GM21390 (cell line): ENCODE data around the gene TFF1.

ENCODE experiments used
- ATAC-seq: cut with Tn5 transposase; IDR thresholded peaks from one replicate; pipeline ENCODE4 v1.9.1; 2021; ENCODE audit not compliant: unreplicated experiment

Gene TFF1

DNA sequence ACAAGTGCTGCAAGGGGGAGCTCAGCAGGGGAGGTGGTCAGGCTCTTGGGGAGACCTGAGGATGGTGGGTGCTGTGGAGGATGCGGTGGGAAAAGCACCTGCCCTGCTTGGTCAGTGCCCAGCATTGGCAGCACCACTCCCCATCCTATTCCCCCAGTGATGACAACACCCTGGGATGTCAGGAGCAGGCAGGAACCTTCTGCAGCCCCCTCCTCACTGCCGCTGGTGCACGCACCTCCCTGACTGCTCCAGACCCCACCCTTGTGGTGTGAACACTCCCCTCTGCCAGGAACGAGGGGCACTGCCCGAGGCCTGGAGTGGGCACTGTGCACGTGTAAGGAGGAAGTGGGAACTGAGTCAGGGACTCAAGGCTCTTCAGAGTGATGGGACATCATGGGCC lies 17.0 kb upstream of the TFF1 start:
- no peak for ATAC-seq

DNA sequence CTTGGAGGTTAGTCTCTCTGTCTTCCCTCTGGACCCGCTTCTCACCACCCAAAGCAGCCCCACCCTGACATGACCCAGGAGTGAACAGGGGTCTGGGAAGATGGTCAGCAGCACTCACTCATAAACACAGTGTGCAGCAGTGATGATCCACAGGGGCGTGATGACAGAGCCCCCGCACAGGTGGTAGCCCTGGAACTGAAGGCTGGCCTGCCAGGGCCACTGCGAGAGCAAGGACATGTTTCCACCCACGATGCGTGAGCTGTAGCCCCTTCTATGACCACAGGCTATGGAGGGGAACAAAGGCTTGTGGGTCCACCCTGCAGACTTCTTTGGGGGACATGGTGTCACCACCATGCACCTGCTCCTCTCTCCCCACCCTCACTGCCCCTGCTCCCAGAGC lies 16.6 kb upstream of the TFF1 start:
- ATAC-seq: no peak

DNA sequence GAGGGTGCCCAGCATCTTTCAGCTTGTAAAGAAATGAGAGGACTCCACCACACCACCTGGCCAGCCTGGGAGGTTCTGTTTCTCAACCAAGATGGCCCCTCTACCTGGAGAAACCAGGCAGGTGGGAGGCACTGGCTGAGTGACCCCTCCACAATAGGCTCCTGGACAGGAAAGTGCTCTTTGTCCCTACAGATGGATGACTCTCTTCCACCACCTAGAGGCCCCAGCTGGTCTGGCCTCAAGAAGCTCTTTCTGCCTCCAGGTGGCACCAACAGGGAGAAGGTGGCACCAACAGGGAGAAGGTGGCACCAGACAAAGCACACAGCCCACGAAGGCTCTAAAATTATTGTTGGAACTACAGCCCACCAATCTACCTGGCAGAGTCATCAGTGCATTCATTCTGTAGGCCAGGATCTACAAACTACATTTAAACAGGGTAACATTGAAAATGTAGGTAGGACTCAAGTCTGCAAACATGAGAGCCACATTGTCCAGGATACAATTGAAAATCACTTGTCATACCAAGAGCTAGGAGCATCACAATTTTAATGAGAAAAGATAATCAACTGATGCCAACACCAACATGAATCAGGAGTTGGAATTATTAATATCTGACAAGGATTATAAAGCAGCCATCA lies 15.1 kb upstream of the TFF1 start:
- ATAC-seq: no peak

DNA sequence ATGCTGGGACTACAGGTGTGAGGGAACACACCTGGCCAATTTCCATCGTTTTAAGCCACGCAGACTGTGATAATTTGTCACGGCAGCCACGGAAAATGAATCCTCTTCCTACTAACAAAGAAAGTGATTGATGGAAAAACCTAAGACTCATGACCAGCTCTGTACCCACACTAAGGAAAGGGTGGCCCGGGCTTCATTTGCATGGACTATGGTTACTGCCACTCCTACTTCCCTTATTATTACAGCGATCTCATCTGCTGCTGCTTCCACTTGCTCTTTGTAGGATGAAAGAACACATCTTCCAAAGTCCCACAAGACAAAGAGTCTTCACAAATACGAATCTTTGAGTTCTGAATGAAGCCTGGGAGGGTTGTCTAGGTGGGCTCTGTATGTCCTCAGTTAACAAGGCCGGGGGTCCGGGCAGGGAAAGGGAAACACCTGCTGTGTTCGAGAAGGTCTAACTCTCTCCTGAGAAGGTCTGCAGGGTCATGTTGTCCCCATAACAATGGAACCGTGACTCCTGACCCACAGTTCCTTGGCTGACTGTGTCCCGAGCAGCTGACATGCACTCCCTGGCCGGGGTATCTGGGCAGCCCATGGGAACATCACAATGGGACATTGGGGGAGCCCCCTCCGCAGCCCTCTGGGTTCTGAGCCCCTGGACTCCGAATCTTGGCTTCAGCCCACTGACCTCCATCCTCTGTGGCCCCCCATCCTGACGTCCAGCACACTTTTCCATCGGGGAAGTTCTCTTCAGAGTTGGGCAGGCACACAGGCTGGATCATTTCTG lies 13.3 kb upstream of the TFF1 start:
- no peak for ATAC-seq

DNA sequence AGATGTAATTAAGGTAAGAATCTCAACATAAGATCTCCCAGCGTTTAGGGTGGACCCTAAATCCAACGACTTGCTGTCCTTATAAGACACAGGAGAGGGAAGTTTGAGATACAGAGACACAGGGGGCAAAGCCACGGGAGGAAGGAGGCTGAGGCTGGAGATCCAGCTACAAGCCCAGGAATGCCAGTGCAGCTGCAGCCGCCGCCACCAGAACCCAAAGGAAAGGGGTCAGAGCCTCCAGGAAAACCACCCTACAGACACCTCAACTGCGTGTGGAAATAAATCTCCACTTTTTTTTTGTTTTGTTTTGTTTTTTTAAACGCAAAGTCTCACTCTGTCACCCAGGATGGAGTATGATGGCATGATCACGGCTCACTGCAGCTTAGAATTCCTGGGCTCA lies 12.1 kb upstream of the TFF1 start:
- no peak for ATAC-seq

GRCh38 chr21:42377951-42378340 lies 11.6 kb upstream of the TFF1 start:
- no peak for ATAC-seq

GRCh38 chr21:42377211-42377950 lies 11.0 kb upstream of the TFF1 start:
- no peak for ATAC-seq

DNA sequence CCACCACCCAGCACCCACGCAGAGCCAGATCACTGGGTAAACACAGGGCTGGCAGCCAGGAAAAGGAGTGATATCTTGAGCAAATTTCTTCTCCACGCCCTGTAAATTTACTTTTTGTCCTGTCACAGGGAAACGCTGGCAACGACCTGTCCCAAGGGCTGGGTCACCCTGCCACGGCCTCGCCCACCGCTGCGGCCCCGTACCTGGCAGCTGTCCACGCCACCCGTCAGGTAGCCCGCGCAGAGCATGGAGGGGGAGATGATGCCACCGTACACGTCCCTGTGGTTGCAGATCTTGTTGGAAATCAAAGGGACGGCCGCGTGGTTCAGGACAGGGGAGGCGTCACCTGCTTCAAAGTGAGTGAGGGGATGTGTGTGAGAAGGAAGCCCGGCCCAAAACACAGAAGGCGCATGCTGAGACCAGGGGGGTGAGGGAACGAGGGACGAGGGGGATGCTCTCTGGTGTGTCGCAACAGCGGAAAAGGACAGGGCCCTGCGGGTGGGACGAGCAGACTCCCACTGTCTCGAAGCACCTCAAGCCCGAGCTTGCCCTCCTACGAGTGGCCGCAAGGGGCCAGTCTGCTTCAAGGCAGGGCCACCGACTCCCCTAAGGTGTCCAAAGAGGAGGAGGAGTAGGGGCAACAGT lies 10.1 kb upstream of the TFF1 start:
- ATAC-seq: no peak

DNA sequence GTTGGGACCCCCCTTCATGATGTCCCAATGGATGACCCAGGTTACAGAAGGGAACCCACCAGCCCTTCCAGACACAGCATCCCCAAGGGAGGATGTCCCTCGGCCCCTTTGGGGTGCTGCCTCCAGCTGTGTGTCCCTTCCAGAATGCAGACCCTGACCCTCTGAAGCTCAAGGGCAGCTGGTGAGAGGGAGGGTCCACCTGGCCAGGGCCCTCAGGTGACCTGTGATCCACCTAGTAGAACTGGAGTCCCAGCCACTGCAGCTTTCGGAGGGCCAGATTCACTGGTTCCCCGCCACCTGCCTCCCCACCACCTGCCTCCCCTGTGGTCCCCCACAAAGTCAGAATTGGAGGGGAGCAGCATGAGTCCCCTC lies 9.6 kb upstream of the TFF1 start:
- ATAC-seq: no peak

DNA sequence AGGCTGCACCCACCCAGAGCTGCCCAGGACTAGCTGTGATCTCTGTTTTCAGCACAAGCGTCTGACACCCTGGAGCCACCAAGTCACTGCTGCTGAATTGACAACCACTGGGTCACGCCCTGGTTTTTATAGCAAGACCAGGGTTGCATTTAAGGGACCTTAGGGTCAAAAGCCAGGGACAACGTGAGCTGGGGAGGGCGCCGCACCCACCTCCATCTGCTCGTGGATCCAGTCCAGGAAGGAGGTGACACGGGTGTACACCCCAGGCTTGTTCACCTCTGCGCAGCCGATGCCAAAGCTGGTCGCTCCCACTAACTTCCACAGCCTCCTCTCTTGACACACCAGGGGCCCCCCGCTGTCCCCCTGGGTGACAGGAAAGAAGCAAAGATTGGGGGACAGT lies 9.2 kb upstream of the TFF1 start:
- no peak for ATAC-seq

DNA sequence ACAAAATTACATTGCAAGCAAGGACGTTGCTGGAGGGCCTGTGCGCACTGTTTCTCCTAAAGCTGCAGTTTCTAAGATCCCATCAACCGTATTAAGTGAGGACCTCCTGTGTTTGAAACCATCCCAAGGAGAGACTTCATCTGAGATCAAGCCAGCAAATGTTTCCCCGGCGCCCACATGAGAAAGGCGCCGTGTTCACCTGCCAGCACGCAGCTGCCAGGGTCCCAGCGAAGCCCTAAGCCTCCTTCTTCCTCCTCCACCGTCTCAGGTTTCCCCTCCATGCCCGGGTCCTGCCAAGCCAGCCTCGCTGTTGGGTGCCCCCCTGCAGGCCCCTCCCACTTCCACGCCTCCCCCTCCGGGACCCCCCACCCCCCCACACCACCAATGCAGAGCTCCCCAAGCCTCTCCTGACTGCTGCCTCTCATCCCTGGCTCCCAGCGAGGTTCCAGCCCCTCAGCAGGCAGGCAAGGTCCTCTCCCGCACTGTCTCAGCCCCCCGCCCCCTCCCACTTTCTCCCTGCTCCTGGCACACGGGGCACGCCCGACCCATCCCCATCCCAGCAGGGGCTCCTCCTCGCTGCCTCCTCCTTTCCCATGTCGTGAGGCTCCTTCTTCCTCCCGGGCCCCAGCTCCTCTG lies 8.6 kb upstream of the TFF1 start:
- ATAC-seq: no peak

DNA sequence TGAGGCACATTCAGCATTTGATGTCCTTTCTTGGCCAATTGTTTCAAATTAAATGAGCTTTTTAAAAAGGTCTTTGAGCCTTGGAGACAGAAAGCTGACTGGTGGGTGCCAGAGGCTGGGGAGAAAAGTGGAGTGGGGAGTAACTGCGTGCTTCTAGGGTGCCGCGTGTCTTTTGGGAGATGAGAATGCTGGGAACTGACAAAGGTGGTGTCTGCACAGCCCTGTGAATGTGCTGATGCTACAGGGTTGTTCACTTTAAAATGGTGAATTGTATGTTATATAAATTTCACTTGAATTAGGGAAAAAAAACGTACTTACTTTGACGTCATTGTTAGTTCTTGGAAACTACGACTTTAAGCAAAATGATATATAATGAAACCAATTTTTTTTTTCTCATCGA lies 8.1 kb upstream of the TFF1 start:
- no peak for ATAC-seq

DNA sequence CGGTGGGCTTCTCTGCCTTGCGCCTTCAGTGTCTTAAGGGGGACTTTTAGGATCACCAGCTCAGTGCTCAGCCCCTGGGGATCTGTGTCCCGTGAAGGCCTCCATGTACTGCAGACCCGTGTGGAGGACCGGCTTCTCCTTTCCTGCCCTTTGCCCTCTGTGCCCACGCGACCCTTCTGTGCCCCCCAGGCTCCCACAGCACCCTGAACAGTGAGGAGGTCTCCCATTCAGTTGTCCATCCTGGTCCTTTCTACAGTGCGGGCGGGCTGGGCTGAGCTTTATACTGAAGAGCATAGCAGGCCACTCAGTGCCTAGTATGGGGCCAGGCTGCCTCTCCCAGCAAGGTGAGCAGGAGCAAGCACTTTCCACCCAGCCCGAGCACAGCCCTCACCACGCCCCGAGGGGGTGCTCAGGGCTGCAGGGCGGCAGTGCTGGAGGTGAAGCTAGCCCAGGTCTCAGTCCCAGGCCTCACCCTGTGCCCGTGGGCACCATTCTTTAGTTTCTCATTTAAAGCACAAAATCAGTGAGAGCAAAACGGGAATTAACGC lies 7.6 kb upstream of the TFF1 start:
- no peak for ATAC-seq

DNA sequence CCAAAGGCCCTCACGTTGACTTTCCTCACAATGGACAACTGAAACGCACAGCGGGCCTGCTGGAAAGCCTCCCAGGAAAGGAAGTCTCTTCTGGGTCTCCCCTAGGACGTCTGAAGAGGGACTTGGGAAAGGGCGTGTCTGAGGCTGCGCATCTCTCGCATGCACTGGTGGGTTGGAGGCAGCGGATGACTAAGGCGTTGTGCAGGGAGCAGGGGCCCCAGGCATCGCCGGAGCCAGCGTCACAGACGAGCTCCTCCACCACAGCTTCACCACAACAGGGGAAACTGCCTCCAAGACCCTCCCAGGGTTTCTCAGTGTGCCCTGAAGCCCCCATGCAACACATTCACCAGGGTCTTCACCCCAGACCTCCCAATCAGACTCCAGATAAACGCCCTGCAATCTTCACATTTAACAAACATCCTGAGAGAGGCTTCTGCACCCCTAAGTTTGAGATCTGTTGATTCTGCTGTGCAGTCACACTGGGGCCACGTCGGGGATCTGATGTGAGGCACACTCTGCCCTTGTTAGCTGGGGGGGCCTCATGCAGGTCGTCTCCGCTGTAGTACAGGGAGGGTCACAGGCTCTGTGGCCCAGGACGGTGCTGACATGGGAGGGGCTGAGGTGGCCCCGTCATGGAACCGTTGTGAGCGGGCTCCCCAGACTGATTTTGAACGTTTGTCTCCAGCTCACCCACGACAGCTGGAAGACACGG lies 7.0 kb upstream of the TFF1 start:
- no peak for ATAC-seq

- ATAC-seq: no peak
These were observed 4.7 kb upstream of the TFF1 start for GRCh38 chr21:42370894-42371654.

DNA sequence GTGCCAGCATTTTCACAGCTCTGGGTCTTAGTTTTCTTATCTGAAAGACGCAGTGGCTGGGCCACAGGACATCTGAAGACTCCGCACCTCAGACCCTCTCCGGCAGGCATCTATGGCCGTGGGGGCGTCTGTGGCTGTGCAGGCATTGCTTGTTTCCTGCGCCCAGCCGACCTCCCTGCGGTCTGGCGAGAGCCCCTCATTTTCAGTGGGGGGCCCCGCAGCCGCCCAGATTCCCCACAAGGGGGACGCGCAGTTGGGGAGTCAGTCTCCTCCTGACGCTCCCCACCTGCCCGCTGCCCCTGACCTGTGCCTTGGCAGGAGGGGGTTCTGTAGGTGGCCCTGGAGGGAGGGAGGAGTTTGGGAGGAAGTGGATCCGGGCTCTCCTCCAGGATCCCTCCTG lies 3.5 kb upstream of the TFF1 start:
- no peak for ATAC-seq

DNA sequence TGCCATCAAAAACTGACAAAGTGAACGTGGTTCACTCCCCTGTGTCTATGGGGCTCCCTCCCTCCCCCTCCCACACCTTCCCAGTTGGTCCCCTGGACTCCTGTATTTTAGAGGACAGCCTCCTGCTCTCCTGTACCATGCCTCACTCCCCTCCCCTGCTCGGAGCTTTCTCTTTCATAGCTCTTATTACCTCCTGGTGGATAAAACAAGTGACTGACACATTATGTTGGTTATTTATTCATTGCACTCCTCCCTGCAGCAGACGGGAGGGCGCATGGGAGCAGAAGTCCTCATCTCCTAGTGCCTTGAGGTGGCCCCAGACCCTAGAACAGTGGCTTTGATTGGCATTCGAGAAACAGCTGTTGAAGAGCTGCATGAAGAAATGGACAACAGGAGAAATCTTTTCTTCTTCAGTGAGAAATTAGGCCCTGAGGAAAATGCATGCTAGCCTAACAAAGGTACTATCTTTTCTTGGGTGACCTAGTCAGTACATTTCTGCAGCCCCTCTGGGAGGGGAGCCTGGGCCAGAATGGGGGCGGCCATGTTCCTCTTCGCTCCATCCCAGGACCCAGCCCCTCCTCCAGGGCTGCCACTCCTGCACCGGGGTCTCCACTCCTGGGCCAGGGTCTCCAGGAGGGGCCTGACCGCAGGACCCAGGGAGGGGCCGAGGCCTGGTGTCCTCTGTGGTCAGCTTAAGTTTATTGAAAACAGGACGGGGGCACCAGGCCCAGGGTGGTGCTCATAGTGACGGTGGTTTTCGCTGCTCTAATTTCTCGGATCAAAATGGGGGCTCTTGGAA lies 1.2 kb upstream of the TFF1 start:
- ATAC-seq: no peak

DNA sequence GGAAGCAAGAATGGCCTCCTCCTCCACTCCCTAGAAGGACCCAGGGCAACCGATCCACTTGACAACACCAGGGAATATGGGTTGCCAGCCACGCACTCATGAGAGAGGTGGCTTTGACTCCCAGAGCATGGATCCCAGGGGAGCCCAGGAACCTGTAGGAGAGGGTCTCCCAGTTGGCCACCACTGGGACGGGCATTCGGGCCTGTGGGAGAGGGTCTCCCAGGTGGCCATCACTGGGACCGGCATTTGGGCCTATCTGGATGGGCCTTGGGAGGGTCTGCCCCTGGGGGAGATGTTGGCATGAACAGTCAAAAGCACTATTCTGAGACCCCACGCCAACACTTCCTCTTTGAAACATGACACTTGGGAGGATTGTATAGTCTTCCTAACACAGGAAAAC lies 565 bp downstream of the TFF1 start:
- ATAC-seq: no peak
